ENCODE results near the gene SMURF2.

- no peak for TF ChIP-seq ZNF317 (CRISPR knock-in tag; IDR thresholded peaks at IDR 0.05; ENCODE audit: borderline replicate concordance, low read depth)
- no peak for TF ChIP-seq AFF4 (CRISPR knock-in tag; IDR thresholded peaks at IDR 0.05; ENCODE audit: borderline replicate concordance)
- TF ChIP-seq CTCF (IDR thresholded peaks at IDR 0.05): no peak
- no peak for TF ChIP-seq TCF7 (CRISPR knock-in tag; IDR thresholded peaks at IDR 0.05; ENCODE audit: low read depth)
- no peak for TF ChIP-seq ZNF416 (CRISPR knock-in tag; IDR thresholded peaks at IDR 0.05)
- TF ChIP-seq ATF1 (CRISPR knock-in tag; IDR thresholded peaks at IDR 0.05): no peak
- no peak for TF ChIP-seq MAX (CRISPR knock-in tag; IDR thresholded peaks at IDR 0.05)
- TF ChIP-seq MYBL2 (CRISPR knock-in tag; IDR thresholded peaks at IDR 0.05): no peak
- TF ChIP-seq ERG (CRISPR knock-in tag; IDR thresholded peaks at IDR 0.05): no peak
- TF ChIP-seq MXD4 (CRISPR knock-in tag; IDR thresholded peaks at IDR 0.05; ENCODE audit: borderline replicate concordance): no peak
- no peak for TF ChIP-seq FOXJ3 (CRISPR knock-in tag; IDR thresholded peaks at IDR 0.05; ENCODE audit: borderline replicate concordance)
- TF ChIP-seq NR3C1 (CRISPR knock-in tag; conservative IDR thresholded peaks at IDR 0.05; ENCODE audit: low read depth): no peak
- TF ChIP-seq ETV6 (CRISPR knock-in tag; IDR thresholded peaks at IDR 0.05): no peak
- TF ChIP-seq IRF2 (CRISPR knock-in tag; IDR thresholded peaks at IDR 0.05; ENCODE audit: borderline replicate concordance, low read depth): no peak
Observed at GRCh38 chr17:64634218-64634617, 27.9 kb downstream of the SMURF2 start.

Data from WTC11 (cell line).